NCI-H1417 (cell line): Measurements from ENCODE around the gene DDX42.

Experiments used
- DNase-seq, 3 experiments: peaks; one replicate each; lab custom pipeline; 2025; lab: John Stamatoyannopoulos, UW

Gene DDX42

GRCh38 chr17:63823659-63824331 lies 49.8 kb downstream of the DDX42 start:
- DNase-seq, result no peak

- no peak for DNase-seq
These were observed 50.4 kb downstream of the DDX42 start for GRCh38 chr17:63824362-63824761.

- DNase-seq, result no peak
These were observed 52.6 kb downstream of the DDX42 start for GRCh38 chr17:63826468-63827001.

- DNase-seq, result peak; percentile 94 to 98 (median 96)
These were observed 53.2 kb downstream of the DDX42 start, which contains the start of the genes FTSJ3 and PSMC5 for GRCh38 chr17:63827002-63827800. Gene FTSJ3 (minus strand): TSS chr17:63827663. CDS start chr17:63826902, 761 bp downstream. Gene PSMC5 (plus strand): TSS chr17:63827431. CDS start chr17:63827491, 60 bp downstream.

- DNase-seq, result peak in 1 of 3 experiments; percentile 44
These were observed 53.8 kb downstream of the DDX42 start for GRCh38 chr17:63827801-63828221.

GRCh38 chr17:63828936-63829335 lies 55.0 kb downstream of the DDX42 start:
- DNase-seq, result no peak

GRCh38 chr17:63830278-63830677 lies 56.3 kb downstream of the DDX42 start:
- no peak for DNase-seq

- no peak for DNase-seq
These were observed 57.0 kb downstream of the DDX42 start for GRCh38 chr17:63830904-63831491.

GRCh38 chr17:63831505-63831904 lies 57.5 kb downstream of the DDX42 start:
- no peak for DNase-seq

- no peak for DNase-seq
These were observed 58.0 kb downstream of the DDX42 start for GRCh38 chr17:63832014-63832413.

GRCh38 chr17:63832455-63832854 lies 58.5 kb downstream of the DDX42 start:
- DNase-seq, result no peak

GRCh38 chr17:63833026-63833740 lies 59.2 kb downstream of the DDX42 start:
- no peak for DNase-seq

- no peak for DNase-seq
These were observed 59.9 kb downstream of the DDX42 start for GRCh38 chr17:63833741-63834373.

- peak in 2 of 3 experiments; percentile 27 to 49 for DNase-seq
These were observed 60.6 kb downstream of the DDX42 start for GRCh38 chr17:63834431-63835166.

GRCh38 chr17:63835167-63835720 lies 61.3 kb downstream of the DDX42 start:
- DNase-seq, result no peak

- no peak for DNase-seq
These were observed 62.8 kb downstream of the DDX42 start for GRCh38 chr17:63836811-63837210.

GRCh38 chr17:63837480-63837879 lies 63.5 kb downstream of the DDX42 start:
- no peak for DNase-seq

GRCh38 chr17:63837962-63838600 lies 64.1 kb downstream of the DDX42 start:
- DNase-seq, result no peak

GRCh38 chr17:63838631-63839171 lies 64.7 kb downstream of the DDX42 start:
- DNase-seq, result peak in 2 of 3 experiments; percentile 16 to 28
